Epithelial cell of proximal tubule (primary cell): Measurements from ENCODE around the gene ASXL3. TPM values are rescaled to one million over a fixed set of nuclear protein-coding genes. Genes with fewer than 3 reads are reported as not detected.

Source experiments
- DNase-seq: peaks from one replicate; pipeline ENCODE4 v3.0.0-alpha.2; 2011; ENCODE audit warnings: low read depth
- H3K4me3 ChIP-seq: 2 replicates; pipeline ENCODE4 v1.5.1; 2011; ENCODE audit warnings: low read depth, mild to moderate bottlenecking, low read length
- CTCF ChIP-seq: conservative IDR thresholded peaks from 2 replicates; pipeline ENCODE4 v1.5.1; 2012; ENCODE audit warnings: low read depth, mild to moderate bottlenecking, low read length
- total RNA-seq: library from RNA; depleted of rRNA; stranded (reverse); fragments of >200 nt; gene quantifications from 2 replicates; pipeline ENCODE4 v1.2.3, GENCODE V29; 2015

ASXL3 gene
- total RNA-seq, 1 donor from 2014 or later = 0.23 TPM

- TF ChIP-seq CTCF = no peak
- no peak for DNase-seq
- H3K4me3 ChIP-seq = no peak overlapping the region
Measured at GRCh38 chr18:33652635-33653034, 74.6 kb downstream of the ASXL3 start.

DNA sequence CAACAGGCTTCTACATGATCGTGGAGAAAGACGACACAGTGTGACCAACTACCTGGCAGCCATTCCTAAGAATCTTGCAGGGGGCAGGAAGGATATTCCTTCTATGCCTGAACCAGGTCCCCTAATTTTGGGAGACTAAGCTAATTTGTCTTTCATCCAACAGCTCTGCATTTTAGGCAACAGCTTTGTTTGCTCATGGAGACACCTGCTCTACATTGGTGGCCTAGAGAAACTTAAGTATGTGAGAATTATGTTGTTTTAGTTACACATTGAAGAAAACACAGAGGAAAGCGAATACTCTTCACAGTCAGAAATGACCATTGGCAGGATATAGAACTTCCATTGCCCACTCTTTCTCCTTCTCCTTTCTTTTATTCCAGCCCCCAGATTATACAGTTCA, 75.2 kb downstream of the ASXL3 start:
- no peak for TF ChIP-seq CTCF

DNA sequence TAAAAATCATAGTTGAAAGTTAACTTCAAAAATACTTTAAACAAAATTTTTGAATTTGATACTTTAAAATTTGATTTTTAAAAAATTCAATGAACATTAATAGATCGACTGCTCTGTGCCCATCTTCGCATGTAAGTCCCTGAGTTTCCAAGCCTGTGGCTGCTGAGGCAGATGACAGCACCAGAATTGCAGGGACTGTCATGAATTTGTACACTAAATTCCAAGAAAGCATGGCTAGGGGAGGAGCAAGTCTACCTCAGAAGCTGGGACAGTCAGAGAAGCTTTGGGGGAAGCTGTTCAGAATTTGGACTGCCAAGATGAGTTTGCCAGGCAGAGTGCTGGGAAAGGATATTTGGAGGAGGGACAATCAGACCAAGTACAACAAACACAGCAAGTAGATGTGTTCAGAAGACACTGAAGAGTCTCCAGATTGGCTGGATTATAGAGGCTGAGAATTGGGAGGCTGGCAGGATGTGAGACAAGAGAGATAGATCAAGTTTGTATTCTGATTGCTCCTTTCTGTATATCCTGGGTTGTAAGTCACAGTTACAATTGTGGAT, 79.0 kb downstream of the ASXL3 start:
- no peak for DNase-seq
- TF ChIP-seq CTCF = no peak
- H3K4me3 ChIP-seq = no peak overlapping the region

More for the DNA sequence above, 75.2 kb downstream of the ASXL3 start:
- no peak for DNase-seq
- H3K4me3 ChIP-seq = no peak overlapping the region

- TF ChIP-seq CTCF = no peak
- no peak for DNase-seq
- no peak overlapping the region for H3K4me3 ChIP-seq
Measured at GRCh38 chr18:33660696-33661310, 82.8 kb downstream of the ASXL3 start.

DNA sequence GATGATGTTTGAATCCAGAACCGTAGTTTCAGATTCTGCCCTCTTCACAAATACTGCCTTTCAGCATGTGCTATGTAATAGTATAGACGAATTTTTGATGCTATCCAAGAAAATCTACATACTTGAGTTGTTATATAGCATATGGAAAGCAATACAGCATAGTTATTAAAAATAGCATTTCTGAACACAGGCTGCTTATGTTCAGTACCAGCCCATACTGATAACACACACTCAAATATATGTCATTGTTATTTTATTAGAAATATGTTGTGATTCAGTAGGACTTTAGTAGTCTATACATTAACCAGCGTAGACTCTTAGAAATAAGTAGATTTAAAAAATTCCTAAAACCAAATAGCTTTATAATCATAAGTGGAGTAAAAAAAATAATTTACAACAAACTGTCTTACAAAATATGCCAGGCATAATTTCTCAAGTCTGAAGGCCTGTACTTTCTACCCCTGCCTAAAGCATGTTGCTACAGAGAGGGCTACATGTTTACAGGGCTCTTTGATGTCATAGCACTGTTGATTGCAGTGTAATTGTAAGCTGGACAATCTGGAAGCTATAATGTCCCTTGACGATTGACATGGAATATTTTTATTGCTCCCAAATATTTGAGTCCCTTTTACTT, 86.3 kb downstream of the ASXL3 start:
- no peak for DNase-seq
- H3K4me3 ChIP-seq = no peak overlapping the region
- TF ChIP-seq CTCF = no peak

DNA sequence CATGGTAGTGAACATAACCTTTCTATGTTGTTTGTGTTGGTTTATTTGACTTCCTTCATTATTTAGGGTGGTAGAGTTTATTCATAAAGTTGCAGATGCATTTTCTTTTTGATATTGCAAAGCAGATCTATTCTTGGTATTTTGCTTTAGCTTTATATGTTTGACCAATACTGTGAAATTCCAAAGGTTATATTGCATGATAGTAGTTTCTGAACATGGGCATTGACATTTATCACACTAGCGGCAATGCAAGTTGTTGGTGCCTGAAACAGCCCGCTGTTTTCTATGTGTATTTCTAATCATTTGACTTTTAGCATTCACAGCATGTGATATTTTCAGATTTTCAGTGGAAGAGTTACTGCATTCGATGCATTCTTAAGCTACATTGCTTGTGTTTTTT, 87.2 kb downstream of the ASXL3 start:
- DNase-seq = no peak
- no peak overlapping the region for H3K4me3 ChIP-seq
- TF ChIP-seq CTCF = no peak
